HEK293 (cell line): ENCODE results near the gene KCNK2.

Experiments
- CTCF ChIA-PET: fragments of 350-600 bp; formaldehyde crosslinking; extraction: SDS; loops from one replicate; lab custom pipeline; 2021; ENCODE audit warnings: antibody characterized with exemption; lab: Yijun Ruan, JAX
- POLR2A ChIA-PET: fragments of 300-600 bp; formaldehyde crosslinking; extraction: SDS; loops from one replicate; lab custom pipeline; 2020; ENCODE audit warnings: antibody characterized with exemption, inconsistent platforms; lab: Yijun Ruan, JAX
- H3K27ac ChIP-seq: fragments of 200-500 bp; sonication (Bioruptor generic); 2 replicates; pipeline ENCODE4 v1.5.1; 2014; ENCODE audit warnings: low read depth, low read length, control low read depth, inconsistent platforms; ENCODE audit errors: extremely low read depth
- H3K36me3 ChIP-seq, 2 experiments: fragments of 200-500 bp in 1 of 2; sonication (Bioruptor generic) in 1 of 2; 1 replicate in 1 of 2; 2 replicates in 1 of 2; pipeline ENCODE4 v1.5.1; 2014 to 2017; ENCODE audit warnings: inconsistent platforms in 2 of 2, low read length in 2 of 2; ENCODE audit not compliant: control insufficient read depth in 2 of 2, insufficient read depth in 1 of 2
- H3K4me1 ChIP-seq: fragments of 200-500 bp; sonication (Bioruptor generic); 2 replicates; pipeline ENCODE4 v1.5.1; 2014; ENCODE audit warnings: mild to moderate bottlenecking, low read length, inconsistent platforms; ENCODE audit not compliant: control insufficient read depth, insufficient read depth
- H3K4me3 ChIP-seq: 2 replicates; pipeline ENCODE4 v1.5.1; 2011; ENCODE audit warnings: low read depth, mild to moderate bottlenecking, control low read depth, low read length, moderate library complexity
- H3K9me3 ChIP-seq: fragments of 200-500 bp; sonication (Bioruptor generic); 2 replicates; pipeline ENCODE4 v1.5.1; 2014; ENCODE audit warnings: low read depth, low read length, inconsistent platforms; ENCODE audit not compliant: control insufficient read depth, insufficient read depth
- ATF2 ChIP-seq: fragments of 450-650 bp; formaldehyde crosslinking; IDR thresholded peaks from 2 replicates; pipeline ENCODE4 v1.5.1; 2016; ENCODE audit warnings: missing biosample characterization, missing genetic modification characterization, low read depth
- GLI4 ChIP-seq: fragments of 450-650 bp; formaldehyde crosslinking; IDR thresholded peaks from 2 replicates; pipeline ENCODE4 v1.5.1; 2016; ENCODE audit warnings: missing biosample characterization, missing genetic modification characterization
- GLIS2 ChIP-seq: fragments of 450-650 bp; formaldehyde crosslinking; IDR thresholded peaks from 2 replicates; pipeline ENCODE4 v1.5.1; 2016; ENCODE audit warnings: missing biosample characterization, missing genetic modification characterization
- HOXA7 ChIP-seq: sonication (generic); formaldehyde crosslinking; IDR thresholded peaks from 2 replicates; pipeline ENCODE4 v1.8.1; 2022; ENCODE audit warnings: missing genetic modification reagents, borderline replicate concordance
- OSR2 ChIP-seq: fragments of 450-650 bp; formaldehyde crosslinking; IDR thresholded peaks from 2 replicates; pipeline ENCODE4 v1.5.1; 2016; ENCODE audit warnings: missing biosample characterization, missing genetic modification characterization
- SP2 ChIP-seq: fragments of 450-650 bp; formaldehyde crosslinking; IDR thresholded peaks from 2 replicates; pipeline ENCODE4 v1.5.1; 2016; ENCODE audit warnings: missing biosample characterization, missing genetic modification characterization
- TCF7L2 ChIP-seq: IDR thresholded peaks from 2 replicates; pipeline ENCODE4 v1.6.1; 2011; ENCODE audit warnings: low read depth, mild to moderate bottlenecking, inconsistent platforms, low read length, moderate library complexity, borderline replicate concordance
- ZBTB44 ChIP-seq: fragments of 450-650 bp; IDR thresholded peaks from 2 replicates; pipeline ENCODE4 v1.5.1; 2018; ENCODE audit warnings: missing biosample characterization, mild to moderate bottlenecking, missing genetic modification characterization
- ZEB2 ChIP-seq: fragments of 450-650 bp; formaldehyde crosslinking; IDR thresholded peaks from 2 replicates; pipeline ENCODE4 v1.5.1; 2016; ENCODE audit warnings: missing biosample characterization, missing genetic modification characterization
- ZFP37 ChIP-seq: fragments of 450-650 bp; formaldehyde crosslinking; IDR thresholded peaks from 2 replicates; pipeline ENCODE4 v1.5.1; 2016; ENCODE audit warnings: missing biosample characterization, missing genetic modification characterization
- ZNF10 ChIP-seq: fragments of 450-650 bp; formaldehyde crosslinking; IDR thresholded peaks from 2 replicates; pipeline ENCODE4 v1.5.1; 2017; ENCODE audit warnings: missing biosample characterization, missing genetic modification characterization
- ZNF148 ChIP-seq: fragments of 450-650 bp; formaldehyde crosslinking; IDR thresholded peaks from 2 replicates; pipeline ENCODE4 v1.5.0; 2017; ENCODE audit warnings: missing biosample characterization, missing genetic modification characterization, borderline replicate concordance
- ZNF175 ChIP-seq: fragments of 450-650 bp; formaldehyde crosslinking; IDR thresholded peaks from 2 replicates; pipeline ENCODE4 v1.5.1; 2016; ENCODE audit warnings: missing biosample characterization, missing genetic modification characterization
- ZNF266 ChIP-seq: fragments of 450-650 bp; formaldehyde crosslinking; IDR thresholded peaks from 2 replicates; pipeline ENCODE4 v1.5.1; 2016; ENCODE audit warnings: missing biosample characterization, missing genetic modification characterization, low read depth
- ZNF324 ChIP-seq: fragments of 450-650 bp; formaldehyde crosslinking; IDR thresholded peaks from 2 replicates; pipeline ENCODE4 v1.5.1; 2016; ENCODE audit warnings: missing biosample characterization, missing genetic modification characterization
- ZNF350 ChIP-seq: fragments of 450-650 bp; formaldehyde crosslinking; IDR thresholded peaks from 2 replicates; pipeline ENCODE4 v1.5.0; 2017; ENCODE audit warnings: missing biosample characterization, mild to moderate bottlenecking, missing genetic modification characterization
- ZNF433 ChIP-seq: fragments of 450-650 bp; formaldehyde crosslinking; IDR thresholded peaks from 2 replicates; pipeline ENCODE4 v1.5.1; 2016; ENCODE audit warnings: missing biosample characterization, missing genetic modification characterization, low read depth
- ZNF48 ChIP-seq: fragments of 450-650 bp; formaldehyde crosslinking; IDR thresholded peaks from 2 replicates; pipeline ENCODE4 v1.5.1; 2016; ENCODE audit warnings: missing biosample characterization, missing genetic modification characterization
- ZNF600 ChIP-seq: fragments of 450-650 bp; formaldehyde crosslinking; IDR thresholded peaks from 2 replicates; pipeline ENCODE4 v1.5.1; 2016; ENCODE audit warnings: missing biosample characterization, missing genetic modification characterization
- ZNF610 ChIP-seq: fragments of 450-650 bp; formaldehyde crosslinking; IDR thresholded peaks from 2 replicates; pipeline ENCODE4 v1.5.1; 2016; ENCODE audit warnings: missing biosample characterization, missing genetic modification characterization, borderline replicate concordance
- ZNF639 ChIP-seq: fragments of 450-650 bp; formaldehyde crosslinking; IDR thresholded peaks from 2 replicates; pipeline ENCODE4 v1.5.1; 2016; ENCODE audit warnings: missing biosample characterization, missing genetic modification characterization
- ZNF645 ChIP-seq: fragments of 450-650 bp; formaldehyde crosslinking; IDR thresholded peaks from 2 replicates; pipeline ENCODE4; 2016; ENCODE audit warnings: missing biosample characterization, missing genetic modification characterization
- ZNF747 ChIP-seq: fragments of 450-650 bp; formaldehyde crosslinking; IDR thresholded peaks from 2 replicates; pipeline ENCODE4 v1.5.1; 2016; ENCODE audit warnings: missing biosample characterization, missing genetic modification characterization
- ZNF76 ChIP-seq: fragments of 450-650 bp; formaldehyde crosslinking; IDR thresholded peaks from 2 replicates; pipeline ENCODE4; 2016; ENCODE audit warnings: low read depth, missing biosample characterization, missing genetic modification characterization, borderline replicate concordance
- ZNF777 ChIP-seq: fragments of 450-650 bp; formaldehyde crosslinking; IDR thresholded peaks from 2 replicates; pipeline ENCODE4 v1.5.1; 2017; ENCODE audit warnings: missing biosample characterization, missing genetic modification characterization, borderline replicate concordance
- ZSCAN4 ChIP-seq: fragments of 450-650 bp; formaldehyde crosslinking; IDR thresholded peaks from 2 replicates; pipeline ENCODE4 v1.5.1; 2017; ENCODE audit warnings: missing biosample characterization, missing genetic modification characterization
- ZSCAN5A ChIP-seq: fragments of 450-650 bp; formaldehyde crosslinking; IDR thresholded peaks from 2 replicates; pipeline ENCODE4 v1.5.1; 2016; ENCODE audit warnings: missing biosample characterization, missing genetic modification characterization

The KCNK2 gene

GRCh38 chr1:215228193-215228592 is 145.7 kb downstream of the KCNK2 start:
- H3K4me1 ChIP-seq, result no peaks in the 10 kb centered on the region
- no peak overlapping the region for H3K27ac ChIP-seq
- CTCF ChIA-PET, result no interaction called here
- H3K9me3 ChIP-seq, result no peaks in the 10 kb centered on the region
- H3K4me3 ChIP-seq, result no peak overlapping the region
- no peaks in the 10 kb centered on the region for H3K36me3 ChIP-seq
- POLR2A ChIA-PET, result no interaction called here
- TF ChIP-seq GLI4 (tag by site-specific recombination) (no peak), ZSCAN4 (no peak), OSR2 (tag by site-specific recombination) (no peak), SP2 (tag by site-specific recombination) (no peak), ZNF610 (tag by site-specific recombination) (no peak), ZNF433 (tag by site-specific recombination) (no peak), ZNF600 (tag by site-specific recombination) (no peak), TCF7L2 (no peak), ZEB2 (tag by site-specific recombination) (no peak), ZNF76 (no peak), ZNF48 (no peak), ZNF175 (no peak), GLIS2 (no peak), ZNF266 (tag by site-specific recombination) (no peak), ZNF777 (tag by site-specific recombination) (no peak), ZNF645 (no peak)
- TF ChIP-seq, all 188 proteins: peak for 0

- H3K27ac ChIP-seq, result no peak overlapping the region
- no peaks in the 10 kb centered on the region for H3K9me3 ChIP-seq
- ChIA-PET CTCF (interaction anchor here (0.6 to 1.1 kb wide), 2 partner anchors 15 to 365 kb away, joined by 3 read pairs; no protein-coding TSS in a partner anchor), POLR2A (no interaction called here)
- no peaks in the 10 kb centered on the region for H3K36me3 ChIP-seq
- no peak overlapping the region for H3K4me3 ChIP-seq
- H3K4me1 ChIP-seq, result no peaks in the 10 kb centered on the region
- TF ChIP-seq ZNF10 (no peak), ZNF324 (tag by site-specific recombination) (no peak), GLIS2 (no peak), HOXA7 (CRISPR knock-in tag) (no peak), ZNF148 (no peak), ZBTB44 (no peak), ZFP37 (tag by site-specific recombination) (no peak), ATF2 (tag by site-specific recombination) (no peak), ZSCAN5A (tag by site-specific recombination) (no peak), ZNF747 (tag by site-specific recombination) (no peak), ZNF350 (tag by site-specific recombination) (no peak), ZNF639 (tag by site-specific recombination) (no peak)
Observed at GRCh38 chr1:215241451-215241850, 158.9 kb downstream of the KCNK2 start.
